NCI-H2081 (cell line): ENCODE data around the gene DNAJB11.
"Not testable (repeated sequence)": the region's sequence is repeated elsewhere in the genome, so short reads cannot be mapped to it uniquely, and the experiment has no call there.

Source experiments
- DNase-seq, 2 experiments: peaks; one replicate each; lab custom pipeline; 2025; lab: John Stamatoyannopoulos, UW

Gene DNAJB11

DNA sequence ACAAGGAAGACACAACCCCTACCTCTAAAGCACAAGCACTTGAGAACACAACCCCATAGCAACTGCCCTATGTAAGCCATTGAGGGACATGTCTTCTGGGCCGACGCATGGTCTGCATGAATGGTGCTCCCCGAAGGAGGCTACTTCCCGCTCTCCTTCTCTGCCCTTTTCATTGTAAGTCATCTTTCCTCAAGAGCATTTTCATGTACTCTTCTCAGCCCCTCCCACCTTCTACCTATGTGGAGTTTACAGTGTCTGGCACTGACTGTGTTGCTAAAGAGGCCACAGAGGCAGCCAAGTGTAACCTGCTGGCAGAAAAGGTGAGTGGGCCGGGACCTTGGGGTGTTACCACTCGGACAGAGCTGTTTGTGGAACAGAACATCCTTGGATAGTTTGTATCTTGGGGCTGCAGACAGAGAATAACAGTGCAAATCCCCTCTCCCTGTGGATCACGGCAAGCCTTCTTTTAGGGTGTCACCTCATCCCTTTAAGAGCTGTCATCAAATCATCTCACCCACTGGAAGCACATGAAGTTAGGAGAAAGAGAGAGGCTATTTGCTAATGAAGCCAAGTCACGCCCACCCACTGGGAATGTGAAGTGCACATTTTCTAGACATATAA lies 47.9 kb downstream of the DNAJB11 start:
- DNase-seq, result no peak

DNA sequence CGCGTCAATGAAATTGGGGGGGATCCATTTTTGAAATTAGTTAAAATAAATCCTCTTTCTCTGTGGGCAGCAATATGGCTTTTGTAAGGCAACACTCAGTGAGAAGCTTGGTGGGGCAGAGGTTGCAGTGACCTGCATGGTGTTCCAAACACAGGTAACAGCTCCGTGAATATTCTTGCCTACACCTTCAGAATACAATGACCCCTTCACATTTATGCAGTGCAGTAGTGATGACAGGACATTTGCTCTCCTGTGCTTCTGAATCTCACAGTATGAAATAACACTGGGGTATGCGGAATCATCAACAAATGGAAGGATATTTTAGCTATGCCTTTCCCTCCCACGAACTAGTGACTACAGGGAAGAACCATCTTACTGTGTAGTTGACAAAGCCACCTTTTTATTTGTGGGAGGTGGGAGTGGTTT lies 49.3 kb downstream of the DNAJB11 start:
- no peak for DNase-seq

DNA sequence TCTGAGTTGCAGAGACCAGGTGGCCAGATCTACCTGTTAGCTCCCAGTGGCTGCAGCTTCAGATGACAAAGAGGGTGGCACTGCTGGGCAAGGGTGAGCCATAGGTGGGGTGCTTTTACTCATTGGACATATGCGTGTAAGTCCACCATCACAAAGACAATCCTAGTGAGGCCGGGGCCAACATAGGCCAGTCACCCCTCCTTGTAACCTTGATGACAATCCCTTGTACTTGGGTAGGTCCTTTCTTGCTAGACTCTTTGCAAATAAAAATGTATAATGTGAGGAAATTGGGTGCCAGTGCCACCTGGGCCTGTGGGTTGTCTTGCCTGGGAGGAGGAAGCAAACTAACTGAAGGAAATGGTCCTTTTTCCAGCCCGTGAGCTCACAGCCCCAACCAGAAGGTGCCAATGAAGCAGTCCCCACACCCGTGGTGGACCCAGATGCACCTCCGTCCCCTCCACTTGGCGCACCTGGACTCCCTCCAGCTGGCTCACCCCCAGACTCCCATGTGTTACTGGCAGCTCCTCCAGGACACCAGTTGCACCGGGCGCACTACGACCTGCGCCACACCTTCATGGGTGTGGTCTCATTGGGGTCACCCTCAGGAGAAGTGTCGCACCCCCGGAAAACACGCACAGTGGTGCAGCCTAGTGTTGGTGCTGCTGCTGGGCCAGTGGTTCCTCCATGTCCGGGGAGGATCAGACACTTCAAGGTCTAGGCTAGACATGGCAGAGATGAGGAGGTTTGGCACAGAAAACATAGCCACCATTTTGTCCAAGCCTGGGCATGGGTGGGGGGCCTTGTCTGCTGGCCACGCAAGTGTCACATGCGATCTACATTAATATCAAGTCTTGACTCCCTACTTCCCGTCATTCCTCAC lies 49.9 kb downstream of the DNAJB11 start:
- DNase-seq, result no peak

DNA sequence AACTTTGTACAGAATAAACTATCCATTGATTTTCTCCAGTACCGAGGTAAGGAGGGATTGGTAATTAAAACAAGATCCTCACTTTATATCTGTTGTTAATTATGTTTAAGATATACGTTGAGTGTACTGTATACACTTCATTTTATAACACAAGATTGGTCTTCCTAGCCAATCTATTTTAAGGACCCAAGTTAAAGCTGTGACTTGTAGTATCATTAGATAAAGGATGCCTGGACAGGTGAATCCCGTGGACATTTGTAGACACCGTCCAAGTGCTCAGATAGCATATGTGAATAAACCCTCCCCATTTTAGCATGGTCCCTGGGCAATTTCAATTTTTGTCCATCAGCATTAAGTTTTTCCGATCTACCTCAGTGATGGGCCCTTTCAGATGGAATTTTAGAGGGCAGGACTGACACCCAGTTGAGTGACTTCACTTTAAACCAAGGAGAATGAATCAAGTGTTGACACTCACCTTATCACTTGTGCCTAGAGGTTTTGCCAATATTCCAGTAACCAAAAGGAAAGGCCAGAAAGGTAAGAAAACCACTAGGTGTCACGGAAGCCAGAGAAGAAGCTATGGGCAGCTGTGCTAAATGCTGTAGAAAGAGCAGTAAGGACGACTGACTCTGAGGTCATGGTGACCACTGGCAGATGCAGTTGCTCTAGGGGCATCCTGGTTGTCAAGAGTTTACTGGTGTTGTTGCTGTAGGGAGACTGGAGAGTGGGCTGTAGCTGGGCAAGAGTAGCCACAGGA lies 51.6 kb downstream of the DNAJB11 start:
- DNase-seq, result no peak

DNA sequence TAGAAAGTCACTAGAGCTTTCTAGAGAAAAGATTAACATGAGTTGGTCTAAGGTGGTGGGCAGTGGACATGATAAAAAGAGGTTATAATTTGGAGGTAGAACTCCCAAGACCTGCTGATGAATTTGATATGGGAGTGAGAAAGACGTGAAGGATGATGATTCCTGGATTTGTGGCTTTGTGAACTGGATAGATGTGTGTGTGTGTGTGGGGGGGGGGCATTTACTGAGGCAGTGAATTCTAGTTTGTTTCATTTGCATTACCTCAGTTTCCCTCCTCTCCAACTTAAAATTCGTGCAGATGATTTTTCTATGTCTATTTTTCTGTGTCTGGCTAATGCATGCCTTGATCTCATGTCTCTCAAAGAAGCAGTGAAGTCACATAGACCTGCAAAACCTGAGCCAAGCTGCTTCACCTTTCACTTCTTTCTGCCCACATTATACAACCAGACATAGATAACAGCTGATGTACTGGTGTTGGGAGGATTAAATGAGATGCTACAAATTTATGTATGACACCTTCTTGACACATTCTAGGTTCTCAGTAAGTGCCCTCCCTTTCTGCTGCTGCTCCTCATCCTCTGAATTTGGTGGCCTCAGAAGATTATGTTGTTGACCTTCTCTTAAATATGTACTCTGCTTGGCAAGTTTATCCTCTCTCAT lies 52.3 kb downstream of the DNAJB11 start:
- no peak for DNase-seq

DNA sequence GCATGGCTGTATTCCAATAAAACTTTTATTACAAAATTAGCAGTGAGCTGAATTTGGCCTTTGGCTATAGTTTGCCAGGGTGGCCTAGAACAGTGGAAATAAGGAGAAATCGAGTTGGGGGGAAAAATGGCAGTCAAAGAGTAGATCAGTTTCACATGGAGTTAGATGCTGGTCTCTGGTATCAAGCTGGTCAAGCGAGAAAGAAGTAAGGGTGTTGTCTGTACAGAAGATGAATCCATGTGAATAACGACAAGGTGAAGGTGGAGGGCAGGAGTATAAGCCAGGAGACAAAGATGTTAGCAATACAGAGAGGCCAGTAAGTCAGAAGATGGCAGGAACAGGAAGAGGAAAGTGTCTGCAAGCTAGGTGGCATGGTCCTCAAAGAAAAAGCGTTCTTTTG lies 54.1 kb downstream of the DNAJB11 start:
- DNase-seq, result no peak

DNA sequence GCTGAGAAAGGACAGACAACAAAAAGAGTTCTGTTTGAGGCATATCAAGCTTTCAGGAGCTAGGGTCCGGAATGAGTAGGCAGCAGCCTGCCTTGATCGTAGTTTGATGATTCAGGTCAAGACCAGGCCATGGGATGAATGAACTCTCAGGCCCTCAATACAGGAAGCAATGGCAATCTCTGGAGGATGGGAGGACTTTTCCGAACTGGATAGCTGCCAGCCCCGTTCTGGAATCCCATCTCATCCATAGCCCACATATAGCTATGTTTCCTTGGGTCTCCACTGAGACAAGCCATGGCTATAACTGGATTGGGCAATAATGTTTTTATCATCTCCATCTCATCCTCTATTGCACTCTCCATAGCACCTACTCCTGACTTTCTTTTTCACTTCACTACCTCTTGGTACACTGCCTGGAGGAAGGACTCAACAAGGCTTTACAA lies 55.1 kb downstream of the DNAJB11 start:
- no peak for DNase-seq

DNA sequence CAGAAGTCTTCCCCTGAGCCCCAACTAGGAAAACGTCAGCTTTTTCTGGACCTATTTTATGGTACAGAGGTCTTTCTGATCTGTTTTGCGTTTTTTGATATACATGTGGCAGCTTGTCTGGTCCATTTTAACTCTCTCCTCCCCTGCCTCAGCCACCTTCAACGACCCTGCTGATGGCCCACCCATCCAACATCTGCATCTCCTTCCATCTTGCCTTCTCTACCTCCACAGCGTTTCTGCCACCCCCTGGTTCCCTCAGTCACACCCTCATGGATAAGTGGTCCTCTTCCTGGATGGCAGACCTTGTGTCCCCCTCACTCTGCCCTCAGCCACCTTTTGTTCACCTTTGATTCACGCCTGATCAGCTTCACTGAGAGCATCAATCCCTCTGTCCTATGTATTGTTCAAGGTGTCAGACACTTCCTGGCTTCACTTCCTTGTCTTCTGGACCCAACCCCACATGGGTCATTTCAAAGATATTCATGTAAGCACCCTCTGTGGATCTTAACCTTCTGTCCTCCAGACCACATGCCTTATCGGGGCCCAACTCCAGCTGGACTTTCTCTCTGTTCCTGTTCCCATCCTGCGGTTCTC lies 55.8 kb downstream of the DNAJB11 start:
- no peak for DNase-seq

DNA sequence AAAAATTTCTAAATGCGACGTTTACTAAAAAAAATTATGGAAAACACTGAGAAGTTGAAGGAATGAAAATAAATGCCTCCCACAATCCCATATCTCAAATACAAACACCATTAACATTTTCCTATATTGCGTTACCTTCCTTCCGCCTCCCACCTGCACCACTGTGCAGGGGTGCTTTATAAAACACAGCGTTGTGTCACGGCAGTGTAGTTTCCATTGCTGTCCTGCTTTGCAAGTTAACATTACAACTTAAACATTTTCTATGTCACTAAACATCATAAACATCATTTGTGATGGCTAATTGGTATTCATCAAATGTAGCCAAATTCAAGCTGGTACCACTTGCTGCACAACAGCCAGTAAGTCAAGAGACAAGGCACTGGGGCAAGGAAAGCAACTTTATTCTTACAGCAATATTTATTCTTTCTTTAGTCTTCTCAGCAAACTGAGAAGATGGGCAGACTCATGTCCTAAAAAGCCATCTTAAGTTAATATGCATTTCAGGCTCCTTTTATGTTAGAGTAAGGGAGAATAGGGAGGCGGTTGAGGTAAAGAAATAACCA lies 57.4 kb downstream of the DNAJB11 start:
- DNase-seq, result no peak

DNA sequence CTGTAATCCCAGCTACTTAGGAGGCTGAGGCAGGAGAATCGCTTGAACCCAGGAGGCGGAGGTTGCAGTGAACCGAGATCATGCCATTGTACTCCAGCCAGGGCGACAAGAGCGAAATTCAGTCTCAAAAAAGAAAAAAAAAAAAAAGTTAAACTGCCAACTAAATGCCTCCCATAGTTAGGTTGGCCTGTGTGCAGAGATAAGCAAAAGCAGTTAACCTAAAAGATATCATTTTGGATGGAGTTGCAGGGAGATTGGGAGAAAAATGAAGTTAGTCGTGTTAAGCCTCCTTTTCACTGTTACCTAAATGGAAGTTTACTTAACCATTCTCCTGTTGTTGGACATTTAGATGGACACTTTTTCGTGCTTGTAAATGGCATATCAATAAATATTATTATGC lies 58.2 kb downstream of the DNAJB11 start:
- no peak for DNase-seq

DNA sequence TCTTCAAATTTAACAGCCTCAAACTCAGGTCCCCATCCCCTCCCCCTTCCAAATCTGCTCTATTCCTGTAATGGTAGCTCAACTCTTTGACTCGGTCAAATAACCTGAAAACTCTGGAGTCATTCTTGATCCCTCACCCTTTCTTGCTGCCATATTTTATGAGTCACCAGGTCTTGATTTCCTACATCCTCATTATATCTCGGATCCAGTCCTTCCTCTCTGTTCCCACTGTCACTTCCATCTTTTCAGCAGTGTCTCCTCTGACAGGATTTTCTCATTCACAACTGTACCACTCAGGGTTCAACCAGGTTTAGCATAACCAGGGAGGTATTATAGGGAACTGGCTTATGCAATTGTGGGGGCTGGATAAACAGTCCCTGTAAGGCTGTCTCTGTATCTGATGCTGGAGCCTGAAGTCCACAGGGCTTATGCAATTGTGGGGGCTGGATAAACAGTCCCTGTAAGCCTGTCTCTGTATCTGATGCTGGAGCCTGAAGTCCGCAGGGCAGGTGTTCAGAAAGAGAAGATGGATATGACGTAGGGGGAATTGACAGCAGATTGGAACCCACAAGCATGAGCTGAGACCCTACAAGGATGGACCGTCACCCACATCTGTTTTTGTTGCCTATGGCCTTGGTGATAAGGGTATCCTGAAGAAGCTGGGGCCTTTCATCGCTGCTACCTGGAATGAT lies 60.6 kb downstream of the DNAJB11 start:
- DNase-seq, result no peak

DNA sequence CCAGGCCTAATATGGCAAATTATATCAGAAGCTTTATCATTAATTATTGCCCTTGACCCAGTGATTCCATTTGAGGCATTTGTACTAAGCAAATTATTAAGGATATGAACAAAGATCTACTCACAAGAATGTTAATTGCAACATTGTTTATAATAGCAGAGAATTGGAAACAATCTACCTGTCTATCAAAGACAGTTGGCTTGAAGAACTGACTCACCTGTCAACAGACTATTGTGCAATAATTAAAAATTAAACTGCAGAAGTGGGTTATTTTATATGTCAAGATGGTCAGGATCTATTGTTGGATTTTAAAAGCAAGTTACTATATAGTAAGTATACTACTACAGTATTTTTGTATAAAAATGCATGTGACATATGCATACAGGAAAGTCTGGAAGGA lies 63.0 kb downstream of the DNAJB11 start:
- no peak for DNase-seq

DNA sequence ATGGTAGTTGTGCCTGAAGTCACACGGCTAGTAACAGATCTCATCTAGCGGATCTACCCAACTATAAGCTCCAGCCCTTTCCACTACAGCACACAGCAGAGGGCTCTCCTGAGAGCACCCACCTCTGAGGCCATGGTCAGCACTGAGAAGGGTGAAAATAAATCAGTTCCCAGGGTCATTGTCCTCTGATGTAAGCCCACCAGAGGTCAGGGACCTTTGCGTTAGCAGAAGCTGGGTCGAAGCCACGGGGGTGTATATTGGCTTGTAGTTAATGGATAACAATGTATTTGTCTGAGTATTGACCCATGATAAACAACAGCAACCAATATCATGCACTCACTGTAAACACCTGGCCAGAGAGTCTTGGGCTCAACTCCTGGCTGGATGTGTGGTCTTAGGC lies 63.7 kb downstream of the DNAJB11 start:
- DNase-seq, result not testable (repeated sequence)
